Measurements from ENCODE around the gene HOXA4.

- TF ChIP-seq CTCF (IDR thresholded peaks at IDR 0.05; ENCODE audit: low read depth, low read length, poor library complexity, severe bottlenecking) = no peak
- TF ChIP-seq EZH2phosphoT487 (IDR thresholded peaks at IDR 0.05; ENCODE audit: borderline replicate concordance, low read length) = no peak
Measured at GRCh38 chr7:27096768-27097514, 33.6 kb downstream of the HOXA4 start.

Data from DOHH2 (cell line).